Ascending aorta (tissue), 2 donors: Measurements from ENCODE around the gene PSME3. TPM values are rescaled to one million over a fixed set of nuclear protein-coding genes. Genes with fewer than 3 reads are reported as not detected.

Experiments used
- DNase-seq, 2 donors: peaks; one replicate each; pipeline ENCODE4 v3.0.0-alpha.2; 2019; ENCODE audit warnings: low spot score in 2 of 2
- H3K27ac ChIP-seq, 2 donors: fragments of 200-600 bp; sonication (generic); one replicate each; pipeline ENCODE4 v1.5.1; 2016 to 2017; ENCODE audit warnings: mild to moderate bottlenecking in 1 of 2
- H3K27me3 ChIP-seq: fragments of 200-600 bp; sonication (generic); one replicate; pipeline ENCODE4 v1.5.1; 2017
- H3K36me3 ChIP-seq, 2 donors: fragments of 200-600 bp; sonication (generic); one replicate each; pipeline ENCODE4 v1.5.1; 2016
- H3K4me1 ChIP-seq, 2 donors: fragments of 200-600 bp; sonication (generic); one replicate each; pipeline ENCODE4 v1.5.1; 2016 to 2017; ENCODE audit warnings: mild to moderate bottlenecking in 1 of 2
- H3K4me3 ChIP-seq, 2 donors: fragments of 200-600 bp; sonication (generic); one replicate each; pipeline ENCODE4 v1.5.1; 2016 to 2017; ENCODE audit warnings: mild to moderate bottlenecking in 1 of 2
- H3K9me3 ChIP-seq, 2 donors: fragments of 200-600 bp; sonication (generic); one replicate each; pipeline ENCODE4 v1.5.1; 2016
- intact Hi-C: fragments of 100-400 bp; cut with DNase I; formaldehyde crosslinking; loops from one replicate; pipeline ENCODE4 v1.15.1; 2023
- total RNA-seq: library from RNA; depleted of rRNA; stranded (reverse); fragments of >200 nt; gene quantifications from one replicate; pipeline ENCODE4 v1.1.0, GENCODE V29; 2016
- TF ChIP-seq, protein P1 (sequence below), 3 experiments: fragments of 200-600 bp in 2 of 3; fragments of 450-650 bp in 1 of 3; sonication (generic) in 2 of 3; IDR thresholded peaks; one replicate each; pipeline ENCODE4 v1.5.1; 2016 to 2019; ENCODE audit warnings: antibody characterized with exemption in 3 of 3, mild to moderate bottlenecking in 1 of 3, moderate library complexity in 1 of 3

The PSME3 gene
- total RNA-seq, 1 donor from 2014 or later: 29.7 TPM

DNA sequence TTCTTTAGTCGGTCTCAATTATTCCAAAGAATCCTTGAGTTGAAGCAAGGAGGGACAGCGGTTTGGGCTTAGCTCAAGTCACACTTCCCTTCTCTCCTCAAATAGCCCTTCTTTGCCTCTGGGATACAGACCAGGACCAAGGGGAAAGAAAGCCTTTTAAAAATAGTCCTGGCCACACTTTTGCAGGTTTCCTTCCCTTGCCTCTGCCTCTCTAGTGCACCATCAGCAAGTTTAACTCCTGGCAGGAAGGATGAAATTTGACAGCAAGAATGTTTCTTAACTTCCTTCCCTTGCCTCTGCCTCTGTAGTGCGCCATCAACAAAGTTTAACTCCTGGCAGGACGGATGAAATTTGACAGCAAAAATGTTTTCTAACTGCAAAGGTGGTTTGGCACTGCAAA is 60.2 kb downstream of the PSME3 start:
- no peak for DNase-seq
- no peaks in the 10 kb centered on the region for H3K9me3 ChIP-seq
- no peak overlapping the region for H3K4me3 ChIP-seq
- TF ChIP-seq, protein P1, sequence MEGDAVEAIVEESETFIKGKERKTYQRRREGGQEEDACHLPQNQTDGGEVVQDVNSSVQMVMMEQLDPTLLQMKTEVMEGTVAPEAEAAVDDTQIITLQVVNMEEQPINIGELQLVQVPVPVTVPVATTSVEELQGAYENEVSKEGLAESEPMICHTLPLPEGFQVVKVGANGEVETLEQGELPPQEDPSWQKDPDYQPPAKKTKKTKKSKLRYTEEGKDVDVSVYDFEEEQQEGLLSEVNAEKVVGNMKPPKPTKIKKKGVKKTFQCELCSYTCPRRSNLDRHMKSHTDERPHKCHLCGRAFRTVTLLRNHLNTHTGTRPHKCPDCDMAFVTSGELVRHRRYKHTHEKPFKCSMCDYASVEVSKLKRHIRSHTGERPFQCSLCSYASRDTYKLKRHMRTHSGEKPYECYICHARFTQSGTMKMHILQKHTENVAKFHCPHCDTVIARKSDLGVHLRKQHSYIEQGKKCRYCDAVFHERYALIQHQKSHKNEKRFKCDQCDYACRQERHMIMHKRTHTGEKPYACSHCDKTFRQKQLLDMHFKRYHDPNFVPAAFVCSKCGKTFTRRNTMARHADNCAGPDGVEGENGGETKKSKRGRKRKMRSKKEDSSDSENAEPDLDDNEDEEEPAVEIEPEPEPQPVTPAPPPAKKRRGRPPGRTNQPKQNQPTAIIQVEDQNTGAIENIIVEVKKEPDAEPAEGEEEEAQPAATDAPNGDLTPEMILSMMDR (IDR thresholded peaks at IDR 0.05): no peak
- peaks cover 28 to 40% of the 10 kb centered on the region in 2 donors for H3K4me1 ChIP-seq
- peak overlapping the region; percentile 12 to 88 for H3K27ac ChIP-seq
- no peaks in the 10 kb centered on the region for H3K27me3 ChIP-seq
- no peaks in the 10 kb centered on the region for H3K36me3 ChIP-seq
- intact Hi-C loops: loop anchor here (5.0 kb wide), 1 partner anchor 34 kb away; no protein-coding TSS in a partner anchor

Other genes with a start within 250 kb of the PSME3 start
- 51.3 TPM for gene RETREG3, start 224.0 kb upstream of the PSME3 start, total RNA-seq
- 10.5 TPM for gene TUBG1, start 223.7 kb upstream of the PSME3 start, total RNA-seq
- gene TUBG2, start 174.1 kb upstream of the PSME3 start, total RNA-seq: 73.1 TPM
- 105 TPM for gene PLEKHH3, start 156.4 kb upstream of the PSME3 start, total RNA-seq
- gene CCR10, start 151.6 kb upstream of the PSME3 start, total RNA-seq: 91.2 TPM
- gene CNTNAP1, start 150.9 kb upstream of the PSME3 start, total RNA-seq: 10.5 TPM
- 169 TPM for gene EZH1, start 88.4 kb upstream of the PSME3 start, total RNA-seq
- 80.5 TPM for gene RAMP2, start 72.2 kb upstream of the PSME3 start, total RNA-seq
- gene VPS25, start 59.9 kb upstream of the PSME3 start, total RNA-seq: 40.9 TPM
- not detected for gene WNK4, start 52.8 kb upstream of the PSME3 start, total RNA-seq
- gene COA3, start 34.7 kb upstream of the PSME3 start, total RNA-seq: 9.8 TPM
- gene CNTD1, start 34.5 kb upstream of the PSME3 start, total RNA-seq: not detected
- 66.1 TPM for gene BECN1, start 9.1 kb upstream of the PSME3 start, total RNA-seq
- not detected for gene AOC2, start 11.2 kb downstream of the PSME3 start, total RNA-seq
- gene AOC3, start 17.8 kb downstream of the PSME3 start, total RNA-seq: 128 TPM
- not detected for gene G6PC1, start 67.4 kb downstream of the PSME3 start, total RNA-seq
- 3.8 TPM for gene AARSD1, start 131.1 kb downstream of the PSME3 start, total RNA-seq
- gene PTGES3L, start 146.7 kb downstream of the PSME3 start, total RNA-seq: not detected
- 10.2 TPM for gene RUNDC1, start 147.2 kb downstream of the PSME3 start, total RNA-seq
- gene RPL27, start 165.0 kb downstream of the PSME3 start, total RNA-seq: 417 TPM
- 45.2 TPM for gene IFI35, start 173.4 kb downstream of the PSME3 start, total RNA-seq
- gene VAT1, start 189.0 kb downstream of the PSME3 start, total RNA-seq: 296 TPM
- gene RND2, start 191.8 kb downstream of the PSME3 start, total RNA-seq: 7.3 TPM